GM12878 (cell line): Measurements from ENCODE around the gene DIP2B. TPM values are rescaled to one million over a fixed set of nuclear protein-coding genes. Genes with fewer than 3 reads are reported as not detected.

Experiments used
- ATAC-seq: fragments of 200-7000 bp; cut with Tn5 transposase; 3 replicates; pipeline ENCODE4 v1.9.1; 2020; ENCODE audit warnings: mild to moderate bottlenecking, moderate library complexity
- BruUV-seq: library from RNA; stranded (reverse); fragments of 400-500 nt; replicated peaks from 2 replicates; lab custom pipeline; 2021; lab: Mats Ljungman, UMichigan
- CTCF ChIA-PET: fragments of 300-600 bp; sonication (Branson Sonifier 250); formaldehyde crosslinking; extraction: SDS; loops from one replicate; lab custom pipeline; 2021; ENCODE audit warnings: inconsistent platforms; lab: Yijun Ruan, JAX
- POLR2A ChIA-PET: fragments of 350-600 bp; formaldehyde crosslinking; extraction: SDS; loops from one replicate; lab custom pipeline; 2021; ENCODE audit warnings: inconsistent platforms; lab: Charles Lee
- RAD21 ChIA-PET: fragments of 300-600 bp; sonication (Branson Sonifier 250); formaldehyde crosslinking; loops from one replicate; lab custom pipeline; 2023; ENCODE audit warnings: antibody characterized with exemption; ENCODE audit not compliant: unreplicated experiment; lab: Charles Lee
- SMC1A ChIA-PET: fragments of 300-600 bp; sonication (Branson Sonifier 250); formaldehyde crosslinking; loops from one replicate; lab custom pipeline; 2023; ENCODE audit not compliant: unreplicated experiment, uncharacterized antibody; lab: Charles Lee
- DNase-seq: peaks from one replicate; pipeline ENCODE4 v3.0.0-alpha.2; 2011; ENCODE audit warnings: low read depth, low spot score
- FAIRE-seq: peaks from 3 replicates; lab custom pipeline; 2011; peaks lifted over from hg19 to GRCh38; lab: Jason Lieb, UNC
- H2AFZ ChIP-seq: 2 replicates; pipeline ENCODE4 v1.6.0; 2011; ENCODE audit warnings: low read depth, low read length, control low read depth; ENCODE audit not compliant: control insufficient read depth
- H3K27ac ChIP-seq: 2 replicates; pipeline ENCODE4 v1.5.1; 2011; ENCODE audit warnings: control low read depth; ENCODE audit not compliant: control insufficient read depth, insufficient read depth
- H3K27me3 ChIP-seq, 2 experiments: replicated peaks in 1 of 2; 2 replicates each; pipeline versions ENCODE4 v1.6.0 to v1.6.1; 2011; ENCODE audit warnings: low read length in 1 of 2; ENCODE audit not compliant: control insufficient read depth in 2 of 2, insufficient read depth in 2 of 2
- H3K36me3 ChIP-seq, 2 experiments: 2 replicates each; pipeline ENCODE4 v1.5.1; 2011; ENCODE audit warnings: low read length in 1 of 2; ENCODE audit not compliant: control insufficient read depth in 2 of 2, insufficient read depth in 2 of 2
- H3K4me1 ChIP-seq: 2 replicates; pipeline ENCODE4 v1.6.1; 2011; ENCODE audit warnings: mild to moderate bottlenecking, low read length, moderate library complexity, mixed read lengths; ENCODE audit not compliant: control insufficient read depth, insufficient read depth
- H3K4me2 ChIP-seq: 2 replicates; pipeline ENCODE4 v1.6.0; 2011; ENCODE audit warnings: control low read depth; ENCODE audit not compliant: control insufficient read depth, insufficient read depth
- H3K4me3 ChIP-seq: fragments of 200-600 bp; sonication (generic); 2 replicates; pipeline ENCODE4 v1.5.1; 2016
- H3K79me2 ChIP-seq: 2 replicates; pipeline ENCODE4 v1.6.0; 2011; ENCODE audit warnings: low read length; ENCODE audit not compliant: control insufficient read depth, insufficient read depth
- H3K9ac ChIP-seq: 2 replicates; pipeline ENCODE4 v1.8.0; 2011; ENCODE audit warnings: low read length, control low read depth, mixed read lengths; ENCODE audit not compliant: control insufficient read depth, insufficient read depth
- H3K9me3 ChIP-seq: replicated peaks from 3 replicates; pipeline ENCODE4 v1.5.1; 2011; ENCODE audit warnings: mild to moderate bottlenecking, low read length; ENCODE audit not compliant: control insufficient read depth, insufficient read depth
- H4K20me1 ChIP-seq: 2 replicates; pipeline ENCODE4 v1.6.0; 2011; ENCODE audit not compliant: control insufficient read depth, insufficient read depth
- BCL3 ChIP-seq: IDR thresholded peaks from 2 replicates; pipeline ENCODE4 v1.6.1; 2011; ENCODE audit warnings: borderline replicate concordance, low read depth, mild to moderate bottlenecking, moderate library complexity, low read length; ENCODE audit not compliant: insufficient read depth, poor library complexity, severe bottlenecking
- CTCF ChIP-seq, 3 experiments: IDR thresholded peaks in 2 of 3; conservative IDR thresholded peaks in 1 of 3; 2 replicates each; pipeline ENCODE4 v1.5.1; 2011; ENCODE audit warnings: low read depth in 3 of 3, low read length in 3 of 3, mild to moderate bottlenecking in 3 of 3, control low read depth in 2 of 3, moderate library complexity in 2 of 3, inconsistent platforms in 1 of 3, mixed read lengths in 1 of 3; ENCODE audit not compliant: control insufficient read depth in 2 of 3, insufficient read depth in 1 of 3; ENCODE audit errors: extremely low read depth in 1 of 3
- FOS ChIP-seq: IDR thresholded peaks from 3 replicates; pipeline ENCODE4 v1.6.1; 2011; ENCODE audit warnings: borderline replicate concordance; ENCODE audit not compliant: insufficient read length; ENCODE audit errors: extremely low read depth
- SMAD1 ChIP-seq: fragments of 450-650 bp; IDR thresholded peaks from 2 replicates; pipeline ENCODE4 v1.6.1; 2018; ENCODE audit warnings: mild to moderate bottlenecking, low read depth; ENCODE audit not compliant: partially characterized antibody
- WGBS: methylation state at CpG from one replicate; pipeline ENCODE4 v1.1.6; 2016; ENCODE audit warnings: low lambda C conversion rate; ENCODE audit not compliant: insufficient replicate concordance, insufficient coverage; ENCODE audit errors: missing lambda C conversion rate; 5-methylcytosine and 5-hydroxymethylcytosine counted together
- in situ Hi-C: fragments of 300-500 bp; cut with MboI; formaldehyde crosslinking; loops from 9 replicates; pipeline ENCODE4 v1.14.3; 2018; ENCODE audit warnings: mixed read lengths
- intact Hi-C: fragments of 100-400 bp; cut with micrococcal nuclease; formaldehyde crosslinking; loops from one replicate; pipeline ENCODE4 v1.14.2; 2022; ENCODE audit not compliant: unreplicated experiment
- polyA plus RNA-seq, 11 experiments: library from polyadenylated mRNA; depleted of rRNA in 4 of 11; unstranded in 6 of 11; stranded (reverse) in 5 of 11; fragments of >200 nt; fragmentation: Nextera tagmentation in 4 of 11; fragmentation: Illumina TruSeq in 1 of 11; extraction: Ambion mirVana in 4 of 11; extraction: Trizol in 1 of 11; gene quantifications; 1 replicate in 1 of 11; 2 replicates in 10 of 11; pipeline versions ENCODE4 v1.2.1 to v1.2.3, GENCODE V29; 2011 to 2016; ENCODE audit warnings: inconsistent platforms in 2 of 11, missing spikeins in 2 of 11, low read depth in 1 of 11
- total RNA-seq, 4 experiments: library from RNA; depleted of rRNA in 3 of 4; stranded (reverse); fragments of >200 nt in 3 of 4; fragmentation: Illumina TruSeq in 1 of 4; extraction: Trizol in 1 of 4; gene quantifications; 2 replicates each; pipeline versions ENCODE4 v1.2.1 to v1.2.3, GENCODE V29; 2013 to 2021

DIP2B gene
- total and polyA plus RNA-seq, 10 of the 15 experiments (the other 5 are each of a cell fraction or from before 2014, with no cell fraction given): 4.5 to 30.0 (median 18.6) TPM

- FAIRE-seq: no peak
- intact Hi-C loops (no loop called here), in situ Hi-C loops (no loop called here)
- ChIA-PET CTCF (no interaction called here), RAD21 (no interaction called here), SMC1A (interaction anchor here (0.6 kb wide), 1 partner anchor 15 kb away, joined by 3 read pairs; no protein-coding TSS in a partner anchor), POLR2A (interaction anchor here (0.7 kb wide), 2 partner anchors 78 to 274 kb away, joined by 3 read pairs; no protein-coding TSS in a partner anchor)
- DNase-seq: no peak
- no peak for ATAC-seq
- TF ChIP-seq BCL3 (no peak), SMAD1 (no peak), FOS (no peak), CTCF (IDR thresholded peaks at IDR 0.05 in 2 of 3, conservative IDR thresholded peaks at IDR 0.05 in 1 of 3; ENCODE audit: control insufficient read depth in 2 of 3, extremely low read depth in 1 of 3, insufficient read depth in 1 of 3, low read depth in 3 of 3, low read length in 3 of 3) (no peak)
- no TSS peak for BruUV-seq
- Histone ChIP-seq H3K4me2 (no peak overlapping the region), H3K36me3 (no peaks in the 10 kb centered on the region; a peak in 1 of 4 replicates), H3K79me2 (peaks cover 10% of the 10 kb centered on the region), H3K27me3 (no peaks in the 10 kb centered on the region), H4K20me1 (no peaks in the 10 kb centered on the region), H3K9ac (no peak overlapping the region), H3K9me3 (no peaks in the 10 kb centered on the region), H3K4me3 (no peak overlapping the region), H2AFZ (no peak overlapping the region), H3K27ac (no peak overlapping the region), H3K4me1 (no peaks in the 10 kb centered on the region)
- WGBS: 85% methylated on average over 4 of the region's 4 CpGs
Observed at GRCh38 chr12:50780013-50780412, 275.2 kb downstream of the DIP2B start.
